ENCODE data around the gene ARMC6. TPM values are rescaled to one million over a fixed set of nuclear protein-coding genes. Genes with fewer than 3 reads are reported as not detected.

The ARMC6 gene
- total RNA-seq, 2 experiments from 2014 or later: 63.9 to 104 TPM

- Histone ChIP-seq H3K4me1 (ENCODE audit: insufficient read depth, low read length, poor library complexity, severe bottlenecking) (no peaks in the 10 kb centered on the region), H3K27ac (ENCODE audit: low read depth, low read length, poor library complexity, severe bottlenecking) (no peak overlapping the region), H3K4me3 (ENCODE audit: low read depth, low read length, poor library complexity, severe bottlenecking) (no peak overlapping the region), H3K4me2 (ENCODE audit: low read length) (no peak overlapping the region), H2AFZ (ENCODE audit: low read length) (no peak overlapping the region), H3K36me3 (ENCODE audit: insufficient read depth, low read length) (peaks cover 88% of the 10 kb centered on the region), H3K9me2 (ENCODE audit: insufficient read depth, low read length) (no peaks in the 10 kb centered on the region), H3K79me2 (ENCODE audit: insufficient read depth, low read depth, low read length) (no peaks in the 10 kb centered on the region), H4K20me1 (ENCODE audit: insufficient read depth, low read length) (no peaks in the 10 kb centered on the region), H3K9me3 (ENCODE audit: low read length) (no peaks in the 10 kb centered on the region)
- intact Hi-C loops (cut with micrococcal nuclease; ENCODE audit: unreplicated experiment): no loop called here
- no TSS peak for BruUV-seq (replicated peaks)
- POLR2A ChIA-PET: no interaction called here
- DNase-seq (ENCODE audit: low spot score): no peak
- TF ChIP-seq EZH2phosphoT487 (IDR thresholded peaks at IDR 0.05; ENCODE audit: borderline replicate concordance, low read depth, low read length): no peak
- no peak for TF ChIP-seq CTCF (conservative IDR thresholded peaks at IDR 0.05; ENCODE audit: low read length)
- CTCF ChIA-PET (ENCODE audit: unreplicated experiment): no interaction called here
These were observed 37.1 kb upstream of the ARMC6 start for GRCh38 chr19:18996351-18996750.

GRCh38 chr19:18996796-18997394, 36.5 kb upstream of the ARMC6 start:
- DNase-seq (ENCODE audit: low spot score): no peak
- H3K27ac ChIP-seq (ENCODE audit: low read depth, low read length, poor library complexity, severe bottlenecking): no peak overlapping the region
- H3K4me1 ChIP-seq (ENCODE audit: insufficient read depth, low read length, poor library complexity, severe bottlenecking): no peaks in the 10 kb centered on the region
- no TSS peak for BruUV-seq (replicated peaks)
- H2AFZ ChIP-seq (ENCODE audit: low read length): no peak overlapping the region
- TF ChIP-seq EZH2phosphoT487 (IDR thresholded peaks at IDR 0.05; ENCODE audit: borderline replicate concordance, low read depth, low read length) (no peak), CTCF (conservative IDR thresholded peaks at IDR 0.05; ENCODE audit: low read length) (no peak)
- POLR2A ChIA-PET: no interaction called here
- H3K4me2 ChIP-seq (ENCODE audit: low read length): no peak overlapping the region
- CTCF ChIA-PET (ENCODE audit: unreplicated experiment): no interaction called here
- H3K9me3 ChIP-seq (ENCODE audit: low read length): no peaks in the 10 kb centered on the region
- no peaks in the 10 kb centered on the region for H3K9me2 ChIP-seq (ENCODE audit: insufficient read depth, low read length)
- no peaks in the 10 kb centered on the region for H4K20me1 ChIP-seq (ENCODE audit: insufficient read depth, low read length)
- no peak overlapping the region for H3K4me3 ChIP-seq (ENCODE audit: low read depth, low read length, poor library complexity, severe bottlenecking)
- H3K79me2 ChIP-seq (ENCODE audit: insufficient read depth, low read depth, low read length): no peaks in the 10 kb centered on the region
- intact Hi-C loops (cut with micrococcal nuclease; ENCODE audit: unreplicated experiment): no loop called here
- H3K36me3 ChIP-seq (ENCODE audit: insufficient read depth, low read length): peaks cover 88% of the 10 kb centered on the region

- POLR2A ChIA-PET: interaction anchor here (0.6 kb wide), 1 partner anchor 118 kb away, joined by 4 read pairs; no protein-coding TSS in a partner anchor
- H3K36me3 ChIP-seq (ENCODE audit: insufficient read depth, low read length): peaks cover 93% of the 10 kb centered on the region
These were observed 35.1 kb upstream of the ARMC6 start for GRCh38 chr19:18998276-18998675.

More at GRCh38 chr19:18998276-18998675, 35.1 kb upstream of the ARMC6 start:
- Histone ChIP-seq H3K9me3 (ENCODE audit: low read length) (no peaks in the 10 kb centered on the region), H3K9me2 (ENCODE audit: insufficient read depth, low read length) (no peaks in the 10 kb centered on the region), H3K4me2 (ENCODE audit: low read length) (no peak overlapping the region), H4K20me1 (ENCODE audit: insufficient read depth, low read length) (no peaks in the 10 kb centered on the region), H2AFZ (ENCODE audit: low read length) (no peak overlapping the region), H3K4me1 (ENCODE audit: insufficient read depth, low read length, poor library complexity, severe bottlenecking) (no peaks in the 10 kb centered on the region), H3K27ac (ENCODE audit: low read depth, low read length, poor library complexity, severe bottlenecking) (no peak overlapping the region), H3K79me2 (ENCODE audit: insufficient read depth, low read depth, low read length) (no peaks in the 10 kb centered on the region), H3K4me3 (ENCODE audit: low read depth, low read length, poor library complexity, severe bottlenecking) (no peak overlapping the region)
- intact Hi-C loops (cut with micrococcal nuclease; ENCODE audit: unreplicated experiment): no loop called here
- no peak for DNase-seq (ENCODE audit: low spot score)
- BruUV-seq (replicated peaks): no TSS peak
- TF ChIP-seq CTCF (conservative IDR thresholded peaks at IDR 0.05; ENCODE audit: low read length): no peak
- TF ChIP-seq EZH2phosphoT487 (IDR thresholded peaks at IDR 0.05; ENCODE audit: borderline replicate concordance, low read depth, low read length): no peak
- CTCF ChIA-PET (ENCODE audit: unreplicated experiment): interaction anchor here (0.5 kb wide), 1 partner anchor 289 kb away, joined by 3 read pairs; no protein-coding TSS in a partner anchor

Measured in OCI-LY7 (cell line).